ENCODE results near the gene TEAD1. TPM values are rescaled to one million over a fixed set of nuclear protein-coding genes. Genes with fewer than 3 reads are reported as not detected.

TEAD1 gene
- polyA plus RNA-seq, 1 donor: 102 TPM

- DNase-seq (ENCODE audit: low read depth): no peak
These were observed 267.9 kb downstream of the TEAD1 start for GRCh38 chr11:12942157-12942556.

GRCh38 chr11:12943311-12943710 is 269.1 kb downstream of the TEAD1 start:
- no peak for DNase-seq (ENCODE audit: low read depth)

- DNase-seq (ENCODE audit: low read depth): no peak
These were observed 270.7 kb downstream of the TEAD1 start for GRCh38 chr11:12944889-12945288.

GRCh38 chr11:12949453-12949852 is 275.2 kb downstream of the TEAD1 start:
- DNase-seq (ENCODE audit: low read depth): no peak

GRCh38 chr11:12950670-12951069 is 276.4 kb downstream of the TEAD1 start:
- no peak for DNase-seq (ENCODE audit: low read depth)

DNA sequence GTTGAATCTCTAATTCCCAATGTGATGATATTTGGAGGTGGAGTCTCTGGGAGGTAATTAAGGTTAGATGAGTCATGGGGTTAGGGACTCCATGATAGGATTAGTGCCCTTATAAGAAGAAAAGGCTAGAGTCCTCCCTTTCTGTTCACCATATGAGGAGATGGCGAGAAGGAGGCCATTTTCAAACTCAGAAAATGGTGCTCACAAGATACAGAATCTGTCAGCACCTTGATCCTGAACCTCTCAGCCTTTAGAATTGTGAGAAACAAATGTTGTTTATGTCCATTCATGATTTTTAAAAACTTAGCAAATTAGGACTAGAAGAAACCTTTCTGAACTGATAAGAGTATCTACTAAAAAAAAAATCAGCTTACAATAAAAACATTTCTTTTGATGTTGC is 277.2 kb downstream of the TEAD1 start:
- no peak for DNase-seq (ENCODE audit: low read depth)

GRCh38 chr11:12952094-12952493 is 277.9 kb downstream of the TEAD1 start:
- DNase-seq (ENCODE audit: low read depth): no peak

- no peak for DNase-seq (ENCODE audit: low read depth)
These were observed 284.8 kb downstream of the TEAD1 start for GRCh38 chr11:12958986-12959385.

- no peak for DNase-seq (ENCODE audit: low read depth)
These were observed 287.4 kb downstream of the TEAD1 start for GRCh38 chr11:12961615-12962014.

DNA sequence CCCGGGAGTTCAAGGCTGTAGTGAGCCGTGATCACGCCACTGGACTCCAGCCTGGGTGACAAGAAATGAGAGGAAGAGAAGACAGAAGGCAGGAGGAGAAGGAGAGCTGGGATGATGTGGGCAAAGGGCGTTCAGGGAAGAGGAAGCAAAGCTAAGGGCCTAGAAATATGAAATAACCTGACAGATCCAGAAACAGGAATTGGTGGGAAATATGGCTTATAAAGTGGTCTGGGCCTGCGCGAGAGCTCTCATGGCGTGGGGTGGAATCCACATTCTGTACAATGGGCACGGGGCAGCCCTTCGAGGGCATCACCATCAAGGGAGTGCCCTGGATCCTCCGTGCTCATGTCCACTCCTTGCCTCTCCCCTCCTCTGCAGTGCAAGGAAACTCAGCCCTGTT is 288.1 kb downstream of the TEAD1 start:
- no peak for DNase-seq (ENCODE audit: low read depth)

DNA sequence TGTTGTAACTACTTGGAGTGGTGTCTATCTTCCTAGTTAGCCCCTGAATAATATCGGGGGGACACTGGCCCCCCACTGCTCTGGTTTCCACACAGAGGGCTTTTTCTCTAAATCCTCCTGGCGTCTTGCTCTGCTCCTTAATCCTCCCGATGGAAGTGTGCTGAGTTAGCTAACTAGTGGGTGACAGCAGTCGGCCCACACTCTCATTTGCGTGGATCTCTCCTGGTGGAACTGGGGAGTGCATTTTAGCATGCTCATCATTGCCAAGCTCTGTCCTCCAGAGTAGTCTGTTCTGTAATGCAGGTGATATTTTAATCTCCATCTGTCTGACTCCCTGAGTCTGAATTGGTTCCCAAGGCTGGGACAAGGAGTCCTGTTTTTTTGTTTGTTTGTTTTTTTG is 288.8 kb downstream of the TEAD1 start:
- no peak for DNase-seq (ENCODE audit: low read depth)

DNA sequence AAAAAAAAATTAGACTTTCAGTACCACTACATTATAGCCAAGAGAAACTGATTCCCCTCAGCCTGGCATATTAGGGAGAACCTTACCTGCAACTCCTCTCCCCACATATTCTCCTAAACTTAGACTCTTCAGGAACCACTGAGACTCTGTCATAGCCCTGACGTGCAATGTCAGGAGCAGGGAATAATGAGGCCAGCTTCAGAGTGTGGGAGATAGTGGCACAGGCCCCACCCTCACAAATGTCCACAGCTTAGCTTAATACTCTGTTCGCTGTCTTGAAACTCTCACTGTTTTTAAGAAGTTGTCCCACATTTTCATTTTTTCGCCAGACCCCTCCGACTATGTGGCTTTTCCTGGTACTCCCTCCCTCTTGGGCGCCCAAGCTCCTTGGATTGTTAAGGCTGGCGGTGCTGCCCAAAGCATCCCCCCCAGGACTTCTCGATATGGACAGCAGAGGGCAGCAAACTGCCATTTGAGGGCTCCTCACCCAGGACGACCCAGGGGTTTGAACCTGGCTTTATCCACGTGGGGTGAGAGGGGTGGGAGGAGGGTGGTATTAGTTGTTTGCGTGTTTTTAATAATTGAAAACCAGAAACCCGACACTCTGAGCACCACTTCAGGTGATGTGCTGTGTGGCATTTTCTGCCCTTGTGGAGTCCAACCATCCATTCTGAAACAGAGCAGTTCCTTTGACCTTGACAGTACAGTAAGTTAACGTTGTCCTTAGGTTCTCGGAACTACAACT is 289.7 kb downstream of the TEAD1 start:
- no peak for DNase-seq (ENCODE audit: low read depth)

DNA sequence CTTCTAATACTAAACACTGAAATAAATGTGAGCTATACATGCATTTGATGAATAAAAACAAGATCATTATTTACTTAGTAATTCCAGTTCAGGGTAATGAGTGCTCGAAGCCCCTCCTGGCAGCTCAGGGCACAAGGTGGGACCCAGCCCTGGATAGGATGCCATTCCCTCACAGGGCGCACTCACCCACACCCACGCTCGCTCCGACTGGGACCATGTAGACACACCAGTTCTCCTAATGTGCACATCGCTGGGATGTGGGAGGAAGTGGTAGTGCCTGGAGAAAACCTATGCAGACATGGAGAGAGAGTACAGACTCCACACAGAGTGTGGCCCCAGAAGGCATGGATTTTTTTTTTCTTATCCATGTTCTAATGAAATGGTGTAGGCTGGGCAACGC is 290.4 kb downstream of the TEAD1 start:
- no peak for DNase-seq (ENCODE audit: low read depth)

GRCh38 chr11:12966002-12966401 is 291.8 kb downstream of the TEAD1 start:
- no peak for DNase-seq (ENCODE audit: low read depth)

GRCh38 chr11:12968101-12968500 is 293.9 kb downstream of the TEAD1 start:
- no peak for DNase-seq (ENCODE audit: low read depth)

GRCh38 chr11:12968826-12969225 is 294.6 kb downstream of the TEAD1 start:
- DNase-seq (ENCODE audit: low read depth): no peak

- no peak for DNase-seq (ENCODE audit: low read depth)
These were observed 297.7 kb downstream of the TEAD1 start for GRCh38 chr11:12971955-12972354.

DNA sequence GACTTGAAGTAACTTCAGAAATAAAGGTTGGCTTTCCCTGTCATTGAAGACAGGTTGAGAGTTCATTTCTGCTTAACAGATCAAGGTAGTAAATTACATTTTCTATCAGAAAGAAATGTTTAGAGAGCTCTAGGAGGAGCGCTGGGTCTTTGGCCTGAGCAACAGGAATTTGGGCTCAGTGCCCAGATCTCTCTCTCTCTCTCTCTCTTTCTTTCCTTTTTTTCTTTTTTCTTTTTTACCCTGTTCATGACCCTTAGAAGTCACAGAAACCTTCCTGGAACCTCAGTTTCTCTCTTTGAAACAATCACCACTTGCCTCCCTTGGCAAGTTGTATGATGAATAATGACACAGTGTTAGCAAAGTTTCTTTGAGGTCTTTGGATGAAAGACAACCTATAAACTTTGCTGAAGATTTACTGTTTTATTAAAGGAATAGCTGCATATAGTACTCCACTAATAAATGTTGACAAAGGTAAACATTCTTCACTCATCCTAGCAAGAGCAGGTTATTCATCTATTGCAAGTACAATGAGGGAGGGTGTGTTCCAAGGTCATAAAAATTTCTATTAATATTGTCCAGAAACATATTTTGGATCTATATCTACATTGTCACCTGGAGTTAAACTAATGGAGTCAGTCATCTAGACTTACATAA is 299.4 kb downstream of the TEAD1 start:
- no peak for DNase-seq (ENCODE audit: low read depth)

DNA sequence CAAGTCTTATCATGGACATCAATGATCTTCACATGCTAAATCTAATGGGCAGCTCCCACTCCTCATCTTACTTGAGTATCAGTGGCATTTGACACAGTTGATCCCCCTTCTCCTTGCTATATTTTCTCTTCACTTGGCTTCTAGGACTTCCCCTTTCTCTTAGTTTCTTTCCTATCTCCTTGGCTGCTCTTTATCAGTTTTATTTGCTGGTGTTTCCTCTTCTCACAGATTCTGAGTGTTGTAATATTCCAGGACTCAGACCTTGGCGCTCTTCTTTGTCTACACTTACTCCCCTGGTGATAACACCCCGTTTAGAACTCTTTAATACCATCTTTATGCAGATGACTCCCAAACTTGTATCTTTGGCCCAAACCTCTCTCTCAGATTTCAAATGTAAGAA is 301.0 kb downstream of the TEAD1 start:
- DNase-seq (ENCODE audit: low read depth): no peak

DNA sequence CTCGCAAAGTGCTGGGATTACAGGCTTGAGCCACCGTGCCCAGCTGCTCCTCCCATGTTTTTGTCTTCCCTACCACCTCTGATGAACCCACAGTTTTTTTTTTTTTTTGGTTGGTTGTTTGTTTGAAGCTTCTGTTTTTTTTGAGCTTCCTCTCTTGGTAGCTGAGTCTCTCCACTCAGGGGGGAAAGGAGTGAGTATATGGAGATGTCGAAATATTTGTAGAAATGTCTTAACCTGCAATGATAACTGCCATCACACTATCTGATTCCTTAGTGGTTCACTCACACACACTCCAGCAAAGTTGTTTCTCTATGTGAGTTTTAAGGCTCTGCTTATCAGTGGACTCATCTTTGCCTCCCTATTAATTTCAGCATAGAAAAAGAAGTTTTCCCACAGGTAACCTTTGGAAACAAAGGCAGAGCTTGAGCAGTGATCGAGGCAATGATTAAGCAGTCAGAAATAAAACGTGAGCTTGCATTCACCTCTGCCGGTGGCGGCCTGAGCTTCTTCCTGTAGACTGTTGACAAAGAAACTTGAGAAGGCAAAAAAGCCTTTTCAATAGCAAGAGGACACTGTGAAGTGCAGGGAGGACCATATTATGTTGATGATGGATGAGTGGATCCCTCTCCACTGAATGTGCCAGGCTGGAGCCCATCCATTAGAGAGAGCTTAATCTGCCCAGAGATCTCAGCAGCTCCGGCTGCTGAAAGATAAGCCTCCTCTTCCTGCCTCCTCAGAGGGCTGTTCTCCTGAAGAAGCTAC is 305.9 kb downstream of the TEAD1 start:
- no peak for DNase-seq (ENCODE audit: low read depth)

DNA sequence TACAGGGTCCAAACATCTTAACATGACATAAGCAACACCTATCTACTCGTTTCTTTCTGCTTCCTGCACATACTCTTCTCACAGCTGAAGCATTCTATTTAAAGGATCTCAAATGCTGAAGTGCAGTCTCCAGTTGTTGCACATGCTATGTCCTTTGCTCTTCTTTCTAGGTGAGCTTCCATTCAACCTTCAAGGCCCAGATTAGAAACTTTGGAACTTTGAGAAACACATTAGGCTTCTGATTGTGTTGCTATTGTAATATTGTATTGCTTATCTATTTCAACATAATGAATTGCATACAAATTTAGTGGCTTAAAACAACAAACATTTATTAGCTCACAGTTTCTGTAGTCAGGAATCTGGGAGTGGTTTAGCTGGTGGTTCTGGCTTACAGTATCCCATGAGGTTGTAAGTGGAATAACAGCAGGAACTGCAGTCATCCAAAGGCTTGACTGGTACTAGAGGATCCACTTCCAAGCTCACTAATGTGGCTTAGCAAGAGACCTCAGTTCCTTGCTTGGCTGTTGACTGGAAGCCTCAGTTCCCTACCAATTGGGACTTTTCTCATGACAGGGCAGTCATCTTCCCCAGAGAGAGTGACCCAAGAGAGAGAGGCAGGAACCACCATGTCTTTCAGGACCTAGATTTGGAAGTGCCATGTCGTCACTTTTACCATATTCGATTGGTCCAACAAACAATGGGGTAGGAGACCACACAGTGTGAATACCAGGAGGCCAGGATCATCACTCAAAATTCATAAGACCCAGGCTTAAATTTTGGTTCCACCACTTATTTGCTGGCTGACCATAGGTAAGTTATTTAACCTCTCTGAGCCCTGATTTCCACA is 307.7 kb downstream of the TEAD1 start:
- DNase-seq (ENCODE audit: low read depth): no peak

- no peak for DNase-seq (ENCODE audit: low read depth)
These were observed 309.1 kb downstream of the TEAD1 start for GRCh38 chr11:12983336-12983735.

Data from forelimb muscle (tissue), 1 donor.